H1 (cell line): ENCODE results near the gene SSR1.

Experiments
- EZH2 ChIP-seq: fragments of 200-600 bp; sonication (generic); IDR thresholded peaks from 2 replicates; pipeline ENCODE4 v1.7.1; 2012; ENCODE audit warnings: low read depth, mild to moderate bottlenecking, moderate library complexity, low read length, inconsistent platforms; ENCODE audit not compliant: severe bottlenecking
- POLR2A ChIP-seq, 2 experiments: IDR thresholded peaks; 1 replicate in 1 of 2; 2 replicates in 1 of 2; pipeline ENCODE4 v1.6.1; 2011; ENCODE audit warnings: low read depth in 2 of 2, low read length in 2 of 2, mild to moderate bottlenecking in 2 of 2; ENCODE audit errors: control extremely low read depth in 1 of 2
- RFX5 ChIP-seq: IDR thresholded peaks from 2 replicates; pipeline ENCODE4 v1.6.1; 2011; ENCODE audit warnings: low read depth, low read length, improper control_type of control experiment, borderline replicate concordance
- SP2 ChIP-seq: IDR thresholded peaks from 2 replicates; pipeline ENCODE4 v1.6.1; 2012; ENCODE audit warnings: mild to moderate bottlenecking, low read length, inconsistent platforms
- YY1 ChIP-seq: IDR thresholded peaks from 2 replicates; pipeline ENCODE4 v1.6.1; 2011; ENCODE audit warnings: low read depth, mild to moderate bottlenecking, low read length

DNA sequence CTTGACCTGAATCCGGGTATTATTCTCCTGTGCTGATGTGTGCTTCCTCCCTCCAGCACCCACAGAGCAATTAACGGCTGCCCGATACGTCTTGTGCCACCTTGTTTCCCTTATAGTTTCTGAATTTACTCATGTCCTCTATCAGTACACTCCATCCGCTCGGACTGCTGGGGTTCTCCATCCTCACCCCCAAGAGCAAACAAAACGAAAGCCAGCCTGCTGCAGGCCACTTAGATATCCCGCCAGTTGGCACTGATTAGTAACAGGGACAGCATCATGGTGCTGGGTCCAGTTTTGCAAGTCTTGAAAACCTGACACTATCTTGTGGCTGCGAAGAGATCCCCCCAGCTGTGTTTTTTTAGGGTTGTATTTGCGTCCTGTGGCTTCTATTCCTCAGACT, 71.8 kb downstream of the SSR1 start:
- TF ChIP-seq RFX5, result no peak
- TF ChIP-seq EZH2, result no peak
- TF ChIP-seq POLR2A (IDR thresholded peaks at IDR 0.05; ENCODE audit: control extremely low read depth in 1 of 2, low read depth in 2 of 2, low read length in 2 of 2), result no peak
- no peak for TF ChIP-seq YY1
- no peak for TF ChIP-seq SP2
